Eye (tissue), 1 donor: Measurements from ENCODE around the gene ANP32E.
"Not testable (repeated sequence)": the region's sequence is repeated elsewhere in the genome, so short reads cannot be mapped to it uniquely, and the experiment has no call there.

Experiments
- DNase-seq: peaks from one replicate; pipeline ENCODE4 v3.0.0-alpha.2; 2015

ANP32E gene

GRCh38 chr1:150256554-150257341 lies 20.8 kb upstream of the ANP32E start:
- peak; percentile 90 for DNase-seq

- DNase-seq = no peak
Measured at GRCh38 chr1:150256198-150256553, 20.3 kb upstream of the ANP32E start.

- DNase-seq = no peak
Measured at GRCh38 chr1:150249936-150250335, 14.0 kb upstream of the ANP32E start.

DNA sequence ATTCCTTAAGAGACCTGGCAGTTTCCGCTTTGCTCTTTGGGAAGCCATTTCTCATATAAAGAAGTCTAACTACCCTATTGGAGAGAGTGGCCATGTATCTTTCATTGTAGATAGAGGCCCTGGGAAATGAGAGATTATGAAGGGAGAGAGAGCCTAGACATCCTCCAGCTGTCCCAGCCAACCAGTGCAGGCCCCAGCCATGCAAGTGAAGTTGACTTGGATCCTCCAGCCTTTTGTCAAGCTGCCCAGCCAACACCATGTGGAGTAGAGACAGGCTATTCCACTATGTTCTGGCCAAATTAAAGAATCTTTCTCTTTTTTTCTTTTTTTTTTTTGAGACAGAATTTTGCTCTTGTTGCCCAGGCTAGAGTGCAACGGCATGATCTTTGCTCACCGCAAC lies 7.1 kb upstream of the ANP32E start:
- no peak for DNase-seq

DNA sequence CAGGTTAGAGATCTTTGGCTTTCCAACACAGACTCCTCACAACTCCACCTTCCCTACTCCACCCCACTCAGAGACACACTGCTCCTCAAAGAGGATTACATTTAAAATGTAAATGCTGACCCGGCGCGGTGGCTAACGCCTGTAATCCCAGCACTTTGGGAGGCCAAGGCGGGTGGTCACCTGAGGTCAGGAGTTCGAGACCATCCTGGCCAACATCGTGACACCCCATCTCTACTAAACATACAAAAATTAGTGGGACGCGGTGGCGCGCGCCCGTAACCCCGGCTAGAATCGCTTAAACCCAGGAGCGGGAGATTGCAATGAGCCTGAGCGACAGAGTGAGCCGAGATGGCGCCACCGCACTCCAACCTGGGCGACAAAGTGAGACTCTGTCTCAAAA lies 1.8 kb upstream of the ANP32E start:
- DNase-seq = no peak

DNA sequence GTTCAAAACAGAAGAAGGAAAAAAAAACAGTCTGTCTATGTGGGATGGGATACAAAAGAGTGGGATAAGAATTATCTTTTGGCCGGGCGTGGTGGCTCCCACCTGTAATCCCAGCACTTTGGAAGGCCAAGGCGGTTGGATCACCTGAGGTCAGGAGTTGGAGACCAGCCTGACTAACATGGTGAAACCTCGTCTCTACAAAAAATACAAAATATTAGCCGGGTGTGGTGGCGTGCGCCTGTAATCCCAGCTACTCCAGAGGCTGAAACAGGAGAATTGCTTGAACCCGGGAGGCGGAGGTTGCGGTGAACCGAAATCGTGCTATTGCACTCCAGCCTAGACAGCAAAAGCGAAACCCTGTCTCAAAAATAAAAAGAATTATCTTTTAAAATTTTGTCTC lies 1.3 kb upstream of the ANP32E start:
- not testable (repeated sequence) for DNase-seq

GRCh38 chr1:150236614-150237100 lies 745 bp upstream of the ANP32E start:
- DNase-seq = no peak

GRCh38 chr1:150235294-150235851 lies 539 bp downstream of the ANP32E start:
- peak; percentile 73 for DNase-seq

GRCh38 chr1:150234566-150235293 lies 1.2 kb downstream of the ANP32E start:
- DNase-seq = peak; percentile 88

DNA sequence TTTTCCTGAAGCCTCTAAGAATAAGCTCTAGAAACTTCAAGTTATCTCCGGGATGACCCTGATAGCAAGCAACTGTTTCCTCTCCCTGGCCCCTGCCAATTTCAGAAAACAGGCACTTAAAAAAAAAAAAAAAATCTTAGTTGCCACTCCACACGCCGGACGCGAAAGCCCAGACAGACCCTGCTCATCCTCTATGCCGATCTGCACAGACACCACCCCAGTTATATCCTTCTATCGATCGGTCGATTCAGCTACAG lies 1.7 kb downstream of the ANP32E start:
- DNase-seq = no peak

DNA sequence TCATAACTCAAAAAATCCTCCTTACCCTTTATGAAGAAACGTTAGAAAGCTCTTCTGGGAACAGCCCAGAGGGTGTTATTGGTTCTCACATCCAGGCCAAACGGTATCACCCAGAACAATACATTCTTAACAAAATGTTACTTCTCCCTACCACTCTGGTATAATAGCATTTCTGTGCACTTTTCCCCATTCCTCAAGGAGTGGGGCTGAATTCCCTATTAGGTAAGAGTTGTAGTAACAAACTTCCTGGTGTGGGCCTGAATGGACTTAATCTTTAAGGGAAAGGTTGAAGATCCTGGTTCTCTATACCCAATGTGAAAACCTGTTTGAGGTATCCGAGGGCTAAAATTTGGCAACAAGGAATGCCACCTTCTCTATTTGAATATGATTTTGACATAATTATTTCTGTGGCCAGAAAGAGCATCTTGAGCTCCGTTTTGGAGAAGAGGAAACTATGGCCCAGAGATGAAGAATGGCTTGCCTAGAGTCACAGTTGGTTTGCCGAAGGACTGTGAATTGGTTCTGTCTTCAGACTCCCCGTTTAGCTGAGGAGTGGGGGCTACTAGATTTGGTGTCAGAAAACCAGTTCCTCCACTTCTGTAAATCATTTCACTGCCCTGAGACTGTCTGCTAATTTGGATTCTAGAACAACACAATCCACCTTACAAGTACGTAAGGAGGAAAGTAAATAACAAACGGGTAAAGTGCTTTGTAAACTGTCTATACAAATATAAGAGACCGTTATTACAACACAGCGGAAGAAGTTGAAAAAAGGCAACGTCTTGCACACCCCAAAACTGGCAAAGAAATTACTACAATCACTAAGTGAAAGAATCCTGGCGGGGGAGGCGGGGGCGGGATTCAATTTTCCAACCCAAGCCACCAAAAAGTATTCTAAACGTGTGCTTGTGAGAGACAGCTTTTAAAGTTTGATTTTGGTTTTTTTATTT lies 2.3 kb downstream of the ANP32E start:
- DNase-seq = peak; percentile 54

DNA sequence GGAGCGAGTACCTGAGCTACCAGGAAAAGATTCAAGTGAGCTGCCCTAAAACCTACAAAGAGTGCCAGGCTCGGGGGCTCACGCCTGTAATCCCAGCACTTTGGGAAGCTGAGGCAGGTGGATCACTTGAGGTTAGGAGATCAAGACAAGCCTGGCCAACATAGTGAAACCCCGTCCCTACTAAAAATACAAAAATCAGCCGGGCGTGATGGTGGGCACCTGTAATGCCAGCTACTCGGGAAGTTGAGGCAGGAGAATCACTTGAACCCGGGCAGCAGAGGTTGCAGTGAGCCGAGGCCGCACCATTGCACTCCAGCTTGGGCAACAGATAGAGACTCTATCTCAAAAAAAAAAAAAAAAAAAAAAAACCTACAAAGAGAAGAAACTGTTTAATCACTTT lies 3.0 kb downstream of the ANP32E start:
- not testable (repeated sequence) for DNase-seq

DNA sequence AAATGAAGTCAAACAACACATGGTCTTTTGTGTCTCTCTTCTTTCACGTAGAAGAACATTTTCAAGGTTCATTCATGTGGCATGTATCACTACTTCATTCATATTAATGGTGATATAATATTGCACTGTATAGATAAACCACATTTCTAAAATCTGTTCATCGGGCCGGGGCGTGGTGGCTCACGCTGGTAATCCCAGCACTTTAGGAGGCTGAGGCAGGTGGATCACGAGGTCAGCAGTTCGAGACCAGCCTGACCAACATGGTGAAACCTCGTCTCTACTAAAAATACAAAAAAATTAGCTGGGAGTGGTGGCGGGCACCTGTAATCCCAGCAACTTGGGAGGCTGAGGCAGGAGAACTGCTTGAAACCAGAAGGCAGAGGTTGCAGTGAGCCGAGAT lies 7.7 kb downstream of the ANP32E start:
- not testable (repeated sequence) for DNase-seq

DNA sequence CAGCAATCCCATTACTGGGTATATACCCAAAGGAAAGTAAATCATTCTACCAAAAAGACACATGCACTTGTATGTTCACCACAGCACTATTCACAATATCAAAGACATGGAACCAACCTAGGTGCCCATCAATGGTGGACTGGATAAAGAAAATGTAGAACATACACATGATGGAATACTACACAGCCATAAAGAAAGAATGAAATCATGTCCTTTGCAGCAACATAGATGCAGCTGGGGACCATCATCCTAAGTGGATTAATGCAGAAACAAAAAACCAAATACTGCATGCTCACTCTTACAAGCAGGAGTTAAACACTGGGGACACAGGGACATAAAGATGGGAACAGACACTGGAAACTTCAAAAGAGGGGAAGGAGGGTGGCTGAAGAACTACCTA lies 8.7 kb downstream of the ANP32E start:
- no peak for DNase-seq

- no peak for DNase-seq
Measured at GRCh38 chr1:150226486-150226885, 9.4 kb downstream of the ANP32E start.

DNA sequence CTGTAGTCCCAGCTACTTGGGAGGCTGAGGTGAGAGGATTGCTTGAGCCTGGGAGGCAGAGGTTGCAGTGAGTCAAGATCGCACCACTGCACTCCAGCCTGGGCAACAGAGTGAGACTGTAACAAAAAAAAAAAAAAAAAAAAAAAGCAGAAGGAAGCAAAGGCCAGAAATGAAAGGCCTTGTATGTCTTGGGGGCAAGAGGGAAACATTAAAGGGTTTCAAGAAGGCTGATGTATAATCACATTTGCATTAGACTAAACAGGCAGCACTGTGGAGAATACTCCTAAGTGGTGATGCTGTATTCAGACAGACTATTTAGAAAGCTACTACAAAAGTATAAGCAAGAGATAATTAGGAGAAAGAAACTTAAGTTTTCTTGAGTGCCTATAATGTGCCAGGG lies 10.4 kb downstream of the ANP32E start:
- DNase-seq = no peak

- DNase-seq = no peak
Measured at GRCh38 chr1:150224983-150225382, 10.9 kb downstream of the ANP32E start.

DNA sequence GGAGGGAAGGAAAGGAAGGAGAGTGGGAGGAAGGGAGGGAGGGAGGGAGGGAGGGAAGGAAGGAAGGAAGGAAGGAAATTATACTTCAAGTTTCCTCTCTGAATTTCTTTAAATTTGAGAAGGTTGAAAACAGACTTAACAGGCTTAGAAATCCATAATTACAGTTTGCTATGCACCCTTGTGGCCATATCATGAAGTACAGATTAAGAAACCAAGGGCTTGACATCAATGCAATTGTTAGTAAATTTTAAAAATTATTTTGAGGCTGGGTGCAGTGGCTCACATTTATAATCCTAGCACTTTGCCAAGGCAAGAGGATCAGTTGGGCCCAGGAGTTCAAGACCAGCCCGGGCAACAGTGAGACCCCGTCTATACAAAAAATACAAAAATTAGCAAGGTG lies 14.4 kb downstream of the ANP32E start:
- peak; percentile 43 for DNase-seq

DNA sequence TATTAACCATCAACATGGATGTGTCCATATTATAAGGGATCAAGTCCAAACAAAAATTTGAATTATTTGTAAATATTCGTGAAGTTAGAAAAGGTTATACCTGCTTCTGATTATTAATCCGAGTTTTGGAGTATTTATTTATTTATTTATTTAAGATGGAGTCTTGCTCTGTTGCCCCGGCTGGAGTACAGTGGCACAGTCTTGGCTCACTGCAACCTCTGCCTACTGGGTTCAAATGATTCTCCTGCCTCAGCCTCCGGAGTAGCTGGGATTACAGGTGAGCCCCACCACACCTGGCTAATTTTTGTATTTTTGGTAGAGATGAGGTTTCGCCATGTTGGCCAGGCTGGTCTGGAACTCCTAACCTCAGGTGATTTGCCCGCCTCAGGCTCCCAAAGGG lies 20.1 kb downstream of the ANP32E start:
- not testable (repeated sequence) for DNase-seq

GRCh38 chr1:150214099-150214756 lies 21.7 kb downstream of the ANP32E start:
- DNase-seq = not testable (repeated sequence)

- peak; percentile 97 for DNase-seq
Measured at GRCh38 chr1:150213170-150214098, 22.5 kb downstream of the ANP32E start.
